Kidney (tissue), 14 donors: ENCODE data around the gene EEF1AKMT1. TPM values are rescaled to one million over a fixed set of nuclear protein-coding genes. Genes with fewer than 3 reads are reported as not detected.

Source experiments
- DNase-seq, 5 donors: peaks; one replicate each; pipeline ENCODE4 v3.0.0-alpha.2; 2013 to 2020
- FAIRE-seq: peaks from 2 replicates; lab custom pipeline; 2012; peaks lifted over from hg19 to GRCh38; lab: Jason Lieb, UNC
- H3K27ac ChIP-seq, 2 donors: one replicate each; pipeline ENCODE4 v1.7.0; 2013; ENCODE audit warnings: low read depth in 2 of 2, low read length in 2 of 2, inconsistent platforms in 1 of 2
- H3K27me3 ChIP-seq: one replicate; pipeline ENCODE4 v1.7.1; 2013; ENCODE audit warnings: low read length, inconsistent platforms; ENCODE audit not compliant: control insufficient read depth, insufficient read depth
- H3K36me3 ChIP-seq, 3 donors: one replicate each; pipeline versions ENCODE4 v1.7.0 to v1.7.1; 2013; ENCODE audit warnings: low read length in 3 of 3, control low read depth in 1 of 3, inconsistent platforms in 1 of 3; ENCODE audit not compliant: insufficient read depth in 3 of 3, control insufficient read depth in 2 of 3
- H3K4me1 ChIP-seq, 3 donors: one replicate each; pipeline versions ENCODE4 v1.7.0 to v1.7.1; 2013; ENCODE audit warnings: low read length in 3 of 3, inconsistent platforms in 1 of 3, low read depth in 1 of 3; ENCODE audit not compliant: control insufficient read depth in 2 of 3, insufficient read depth in 2 of 3
- H3K4me3 ChIP-seq, 3 donors: one replicate each; pipeline versions ENCODE4 v1.7.0 to v1.8.1; 2013; ENCODE audit warnings: low read length in 3 of 3, control low read depth in 1 of 3, inconsistent platforms in 1 of 3
- H3K9ac ChIP-seq, 3 donors: one replicate each; pipeline versions ENCODE4 v1.7.0 to v1.7.1; 2013; ENCODE audit warnings: low read length in 3 of 3, control low read depth in 1 of 3, inconsistent platforms in 1 of 3
- H3K9me3 ChIP-seq, 3 donors: one replicate each; pipeline versions ENCODE4 v1.7.0 to v1.7.1; 2013; ENCODE audit warnings: low read length in 3 of 3, control low read depth in 1 of 3, inconsistent platforms in 1 of 3; ENCODE audit not compliant: control insufficient read depth in 2 of 3, insufficient read depth in 1 of 3
- intact Hi-C: fragments of 100-400 bp; cut with DNase I; formaldehyde crosslinking; loops from one replicate; pipeline ENCODE4 v1.11.1; 2022
- polyA plus RNA-seq: library from polyadenylated mRNA; stranded (reverse); fragments of 350-450 nt; fragmentation: Illumina TruSeq; extraction: RNeasy Lipid Tissue Mini Kit (QIAGEN cat#74804); gene quantifications from one replicate; pipeline ENCODE4 v1.2.3, GENCODE V29; 2014; ENCODE audit warnings: low read depth, low replicate concordance; ENCODE audit not compliant: insufficient read depth
- total RNA-seq: library from RNA; stranded (reverse); fragmentation: NEBNext Ultra II Directional; extraction: Animal tissue kit (Norgen Biotek cat#: 25700); gene quantifications from one replicate; pipeline ENCODE4 v1.2.1, GENCODE V29; 2021
- TF ChIP-seq, protein P1 (sequence below): IDR thresholded peaks from 3 replicates; pipeline ENCODE4 v1.5.1; 2012; ENCODE audit warnings: mild to moderate bottlenecking, moderate library complexity, borderline replicate concordance; ENCODE audit not compliant: insufficient read depth; ENCODE audit errors: extremely low read depth
- donor health status: control.
- donor health status: control.
- donor health status: control.
- donor health status: control.
- donor health status: control.
- donor health status: DM: yes; HTN: yes; CAD: no.
- donor health status: Normal renal cell carcinoma (clear cell type).

Gene EEF1AKMT1
- total and polyA plus RNA-seq, 2 donors from 2014 or later, result 10.7 to 16.6 TPM

DNA sequence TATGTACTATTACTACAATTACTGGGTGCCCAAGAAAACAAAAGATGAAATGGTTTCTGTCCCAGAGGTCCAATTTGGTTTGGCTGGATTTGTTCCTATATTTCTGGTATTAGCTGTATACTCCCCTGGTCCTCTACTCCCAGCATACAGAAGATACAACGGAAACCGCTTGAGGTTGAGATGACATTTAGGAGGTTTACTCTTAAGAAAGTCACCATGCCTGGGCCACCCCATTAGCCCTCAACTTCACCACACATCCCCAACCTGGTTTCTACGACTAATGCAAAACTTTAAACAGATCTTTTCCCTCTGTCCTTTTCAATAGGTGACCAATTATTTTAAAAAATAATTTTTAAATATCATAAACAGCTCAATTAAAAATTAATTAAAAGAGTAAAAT is 46.0 kb upstream of the EEF1AKMT1 start:
- FAIRE-seq, result no peak
- intact Hi-C loops, result loop anchor here (10.0 kb wide), 1 partner anchor 115 kb away; the partner anchor contains the start of gene IL17D
- H3K9me3 ChIP-seq, result no peaks in the 10 kb centered on the region
- no peak overlapping the region for H3K9ac ChIP-seq
- no peaks in the 10 kb centered on the region for H3K27me3 ChIP-seq
- peaks cover 0 to 6% (median 0%) of the 10 kb centered on the region in 3 donors for H3K36me3 ChIP-seq
- H3K4me3 ChIP-seq, result no peak overlapping the region
- TF ChIP-seq, protein P1, sequence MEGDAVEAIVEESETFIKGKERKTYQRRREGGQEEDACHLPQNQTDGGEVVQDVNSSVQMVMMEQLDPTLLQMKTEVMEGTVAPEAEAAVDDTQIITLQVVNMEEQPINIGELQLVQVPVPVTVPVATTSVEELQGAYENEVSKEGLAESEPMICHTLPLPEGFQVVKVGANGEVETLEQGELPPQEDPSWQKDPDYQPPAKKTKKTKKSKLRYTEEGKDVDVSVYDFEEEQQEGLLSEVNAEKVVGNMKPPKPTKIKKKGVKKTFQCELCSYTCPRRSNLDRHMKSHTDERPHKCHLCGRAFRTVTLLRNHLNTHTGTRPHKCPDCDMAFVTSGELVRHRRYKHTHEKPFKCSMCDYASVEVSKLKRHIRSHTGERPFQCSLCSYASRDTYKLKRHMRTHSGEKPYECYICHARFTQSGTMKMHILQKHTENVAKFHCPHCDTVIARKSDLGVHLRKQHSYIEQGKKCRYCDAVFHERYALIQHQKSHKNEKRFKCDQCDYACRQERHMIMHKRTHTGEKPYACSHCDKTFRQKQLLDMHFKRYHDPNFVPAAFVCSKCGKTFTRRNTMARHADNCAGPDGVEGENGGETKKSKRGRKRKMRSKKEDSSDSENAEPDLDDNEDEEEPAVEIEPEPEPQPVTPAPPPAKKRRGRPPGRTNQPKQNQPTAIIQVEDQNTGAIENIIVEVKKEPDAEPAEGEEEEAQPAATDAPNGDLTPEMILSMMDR, result no peak
- no peak overlapping the region for H3K27ac ChIP-seq
- H3K4me1 ChIP-seq, result no peaks in the 10 kb centered on the region
- no peak for DNase-seq

DNA sequence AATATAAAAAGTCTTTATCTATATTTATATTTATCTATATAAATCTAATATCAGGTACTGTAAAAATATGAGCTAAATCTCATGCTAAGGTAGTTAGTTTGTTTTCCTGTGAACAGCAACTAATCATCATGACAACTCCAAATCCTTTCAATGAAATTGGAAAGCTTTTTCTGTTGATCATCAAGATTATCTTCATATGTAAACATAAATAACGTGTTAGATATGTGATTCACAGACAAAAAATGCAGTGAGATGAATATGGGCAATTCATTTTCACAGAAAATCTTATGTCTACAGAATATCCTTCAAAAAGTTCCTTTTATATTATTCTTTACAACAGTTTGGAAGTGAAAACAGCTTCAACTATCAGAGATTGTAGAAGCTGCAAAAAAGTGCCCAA is 41.7 kb upstream of the EEF1AKMT1 start:
- Histone ChIP-seq H3K27me3 (no peaks in the 10 kb centered on the region), H3K9me3 (no peaks in the 10 kb centered on the region), H3K9ac (no peak overlapping the region), H3K4me3 (no peak overlapping the region), H3K27ac (no peak overlapping the region), H3K4me1 (no peaks in the 10 kb centered on the region), H3K36me3 (no peaks in the 10 kb centered on the region)
- intact Hi-C loops, result no loop called here
- FAIRE-seq (no peak), DNase-seq (no peak)
- TF ChIP-seq, protein P1, result no peak

DNA sequence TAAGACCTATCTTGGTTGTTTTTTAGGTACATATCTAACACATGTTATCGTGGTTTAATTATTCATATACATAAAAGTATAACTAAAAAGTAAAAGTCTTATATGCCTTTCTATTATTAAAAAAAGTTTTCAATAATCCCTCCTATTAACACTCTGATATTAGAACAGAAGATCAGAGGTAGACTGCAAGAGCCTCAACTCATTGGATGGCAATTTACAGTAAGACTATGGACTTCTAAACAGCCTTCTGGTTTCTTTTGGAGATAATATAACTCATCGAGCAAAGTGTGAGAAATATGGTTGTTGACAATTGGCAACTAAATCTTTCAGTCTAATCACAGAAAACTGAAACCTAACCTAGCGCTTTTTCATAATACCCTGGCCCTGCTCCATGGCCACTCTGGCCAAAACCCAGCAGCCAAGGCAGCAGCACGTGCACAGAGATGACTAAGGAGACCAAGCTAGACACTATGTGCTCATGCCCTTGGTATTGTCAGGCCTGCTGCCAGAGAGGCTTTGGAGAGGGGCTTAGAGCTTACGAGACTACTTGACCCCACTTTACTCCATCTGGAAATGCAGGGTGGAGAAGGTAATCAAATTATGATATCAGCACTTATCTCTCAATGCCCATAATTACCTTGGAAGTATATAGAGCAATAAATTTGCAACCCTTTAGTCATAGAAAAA is 40.6 kb upstream of the EEF1AKMT1 start:
- intact Hi-C loops, result no loop called here
- DNase-seq, result peak in 2 of 5 donors; percentile 27 to 88

More for the DNA sequence above, 40.6 kb upstream of the EEF1AKMT1 start:
- Histone ChIP-seq H3K4me1 (no peaks in the 10 kb centered on the region), H3K9me3 (no peaks in the 10 kb centered on the region), H3K27ac (no peak overlapping the region), H3K4me3 (no peak overlapping the region), H3K27me3 (no peaks in the 10 kb centered on the region), H3K9ac (no peak overlapping the region), H3K36me3 (peaks cover 0 to 3% (median 0%) of the 10 kb centered on the region in 3 donors)
- TF ChIP-seq, protein P1, result no peak
- peak; percentile 88 for FAIRE-seq
